Vagina (tissue), 2 donors: ENCODE results near the gene TRPC4.

ENCODE experiments used
- POLR2A ChIP-seq, 2 donors: fragments of 450-650 bp; IDR thresholded peaks; one replicate each; pipeline ENCODE4 v1.6.1; 2017; ENCODE audit warnings: antibody characterized with exemption in 2 of 2, mild to moderate bottlenecking in 2 of 2, moderate library complexity in 2 of 2
- TF ChIP-seq, protein P1 (sequence below), 3 experiments: fragments of 450-650 bp in 2 of 3; fragments of 200-600 bp in 1 of 3; sonication (generic) in 1 of 3; IDR thresholded peaks; one replicate each; pipeline ENCODE4 v1.5.1; 2017 to 2019; ENCODE audit warnings: antibody characterized with exemption in 3 of 3, mild to moderate bottlenecking in 2 of 3, moderate library complexity in 2 of 3

DNA sequence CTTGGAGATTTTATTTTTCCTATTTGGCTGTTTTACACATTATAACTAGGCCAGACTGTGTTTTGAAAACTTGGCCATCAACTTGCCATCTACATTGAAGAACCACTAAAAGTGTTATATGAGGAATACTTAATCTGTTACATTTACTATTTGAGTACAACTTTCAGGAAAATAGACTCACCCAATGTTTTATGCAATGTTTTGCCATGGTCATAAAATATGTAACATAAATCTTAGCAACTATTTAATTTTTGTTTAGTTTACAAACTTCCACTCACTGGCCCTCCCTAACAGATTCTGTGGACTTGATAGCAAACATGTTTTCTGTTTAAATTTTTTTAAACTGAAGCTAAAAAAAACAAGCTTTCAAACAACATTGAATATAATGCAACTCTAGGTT is 23.7 kb upstream of the TRPC4 start:
- TF ChIP-seq, protein P1, sequence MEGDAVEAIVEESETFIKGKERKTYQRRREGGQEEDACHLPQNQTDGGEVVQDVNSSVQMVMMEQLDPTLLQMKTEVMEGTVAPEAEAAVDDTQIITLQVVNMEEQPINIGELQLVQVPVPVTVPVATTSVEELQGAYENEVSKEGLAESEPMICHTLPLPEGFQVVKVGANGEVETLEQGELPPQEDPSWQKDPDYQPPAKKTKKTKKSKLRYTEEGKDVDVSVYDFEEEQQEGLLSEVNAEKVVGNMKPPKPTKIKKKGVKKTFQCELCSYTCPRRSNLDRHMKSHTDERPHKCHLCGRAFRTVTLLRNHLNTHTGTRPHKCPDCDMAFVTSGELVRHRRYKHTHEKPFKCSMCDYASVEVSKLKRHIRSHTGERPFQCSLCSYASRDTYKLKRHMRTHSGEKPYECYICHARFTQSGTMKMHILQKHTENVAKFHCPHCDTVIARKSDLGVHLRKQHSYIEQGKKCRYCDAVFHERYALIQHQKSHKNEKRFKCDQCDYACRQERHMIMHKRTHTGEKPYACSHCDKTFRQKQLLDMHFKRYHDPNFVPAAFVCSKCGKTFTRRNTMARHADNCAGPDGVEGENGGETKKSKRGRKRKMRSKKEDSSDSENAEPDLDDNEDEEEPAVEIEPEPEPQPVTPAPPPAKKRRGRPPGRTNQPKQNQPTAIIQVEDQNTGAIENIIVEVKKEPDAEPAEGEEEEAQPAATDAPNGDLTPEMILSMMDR (IDR thresholded peaks at IDR 0.05) = no peak
- no peak for TF ChIP-seq POLR2A (IDR thresholded peaks at IDR 0.05)
